Activated naive CD4-positive, alpha-beta T cell treated with anti-CD3 and anti-CD28 coated beads, Interleukin-2, amount 50 U/mL, for 24 hours (primary cell): ENCODE measurements around the gene PRDM16.

Experiments used
- H3K27ac Mint-ChIP-seq: one replicate; pipeline ENCODE4 v1.8.0; 2021; ENCODE audit warnings: mild to moderate bottlenecking, mixed read lengths
- H3K27me3 Mint-ChIP-seq: one replicate; pipeline ENCODE4 v1.8.0; 2021; ENCODE audit warnings: mixed read lengths
- H3K36me3 Mint-ChIP-seq: one replicate; pipeline ENCODE4 v1.8.0; 2021; ENCODE audit warnings: mixed read lengths
- H3K4me1 Mint-ChIP-seq: one replicate; pipeline ENCODE4 v1.8.0; 2021; ENCODE audit warnings: mixed read lengths
- H3K4me3 Mint-ChIP-seq: one replicate; pipeline ENCODE4 v1.8.0; 2021; ENCODE audit warnings: mild to moderate bottlenecking, mixed read lengths
- H3K9me3 Mint-ChIP-seq: one replicate; pipeline ENCODE4 v1.8.0; 2021; ENCODE audit warnings: mixed read lengths

PRDM16 gene

DNA sequence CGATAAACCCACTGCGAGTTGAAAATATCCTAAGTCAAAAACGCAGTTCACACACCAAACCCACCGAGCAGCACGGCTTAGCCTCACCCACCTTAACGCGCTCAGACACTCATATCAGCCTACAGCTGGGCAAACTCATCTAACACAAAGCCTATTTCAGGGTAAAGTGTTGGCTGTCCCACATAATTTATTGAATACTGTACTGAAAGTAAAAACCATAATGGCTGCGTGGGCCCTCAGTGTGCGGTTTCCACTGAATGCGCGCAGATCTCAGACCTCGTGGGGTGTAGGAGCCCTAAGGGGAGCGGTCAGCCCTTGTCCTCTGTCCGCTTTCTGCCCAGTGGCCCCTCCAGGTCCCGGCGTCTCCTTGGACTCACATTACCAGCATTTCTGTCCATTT, 227.8 kb downstream of the PRDM16 start:
- Mint-ChIP-seq H3K4me1 (no peaks in the 10 kb centered on the region), H3K27ac (no peak overlapping the region), H3K9me3 (no peaks in the 10 kb centered on the region), H3K27me3 (no peaks in the 10 kb centered on the region), H3K4me3 (no peak overlapping the region), H3K36me3 (no peaks in the 10 kb centered on the region)

DNA sequence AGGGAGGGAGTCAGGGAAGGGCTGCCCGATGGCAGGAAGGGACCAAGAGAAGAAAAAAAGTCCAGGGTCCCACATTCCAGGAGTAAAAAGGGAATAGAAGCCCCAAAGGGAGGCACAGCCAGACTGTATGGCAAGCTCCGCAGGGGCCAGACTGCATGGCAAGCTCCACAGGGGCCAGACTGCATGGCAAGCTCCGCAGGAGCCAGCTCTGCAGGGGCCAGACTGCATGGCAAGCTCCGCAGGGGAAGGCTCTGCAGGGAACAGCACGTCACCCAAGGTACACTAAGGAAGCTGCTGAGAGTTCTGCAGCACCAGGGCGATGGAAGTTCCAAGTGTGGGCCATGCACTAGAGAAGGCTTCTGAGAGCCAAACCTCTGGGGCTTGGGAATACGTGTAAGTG, 228.8 kb downstream of the PRDM16 start:
- Mint-ChIP-seq H3K4me1 (no peaks in the 10 kb centered on the region), H3K27me3 (no peaks in the 10 kb centered on the region), H3K36me3 (no peaks in the 10 kb centered on the region), H3K4me3 (no peak overlapping the region), H3K27ac (no peak overlapping the region), H3K9me3 (no peaks in the 10 kb centered on the region)

DNA sequence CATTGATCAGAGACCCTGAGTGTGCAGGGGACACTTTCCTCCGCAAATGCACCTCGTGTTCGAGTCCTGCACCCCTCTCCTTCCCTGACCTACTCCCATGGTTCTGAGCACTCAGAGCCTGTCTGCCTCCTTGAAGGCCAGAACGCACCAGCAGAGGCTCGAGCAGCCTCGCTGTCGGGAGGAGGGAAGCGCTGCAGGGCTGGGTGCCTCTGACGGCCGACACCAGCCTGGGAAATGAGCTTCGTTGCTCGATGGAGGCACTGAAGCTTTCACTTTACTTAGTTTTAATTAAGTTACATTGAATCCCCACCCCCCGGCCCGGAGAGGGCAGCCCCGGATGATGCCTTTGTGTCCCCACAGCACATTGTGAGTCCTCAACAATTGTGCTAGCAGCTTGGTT, 229.2 kb downstream of the PRDM16 start:
- H3K4me1 Mint-ChIP-seq = no peaks in the 10 kb centered on the region

DNA sequence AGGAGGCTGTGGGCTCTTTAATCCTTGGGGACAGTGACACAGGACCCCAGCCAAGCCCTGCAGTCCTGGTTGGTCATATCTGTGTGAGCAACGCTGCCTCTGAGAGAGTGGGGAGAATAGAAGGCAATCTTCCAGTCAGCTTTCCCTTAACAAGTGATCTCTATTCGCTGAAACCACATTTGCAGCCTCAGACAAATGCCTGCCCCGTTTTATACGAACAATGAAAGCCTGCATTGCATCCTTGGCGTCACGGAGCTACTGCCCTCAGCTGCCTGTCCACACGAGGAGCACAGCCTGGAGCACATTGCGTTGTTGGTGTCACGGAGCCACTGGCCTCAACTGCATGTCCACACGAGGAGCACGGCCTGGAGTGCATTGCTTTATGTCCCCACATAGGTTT, 235.2 kb downstream of the PRDM16 start:
- no peak overlapping the region for H3K27ac Mint-ChIP-seq
- no peaks in the 10 kb centered on the region for H3K9me3 Mint-ChIP-seq
- H3K27me3 Mint-ChIP-seq = peaks cover under 1% of the 10 kb centered on the region
- H3K4me3 Mint-ChIP-seq = no peak overlapping the region
- no peaks in the 10 kb centered on the region for H3K36me3 Mint-ChIP-seq
- H3K4me1 Mint-ChIP-seq = no peaks in the 10 kb centered on the region

More for the DNA sequence above, 229.2 kb downstream of the PRDM16 start:
- no peak overlapping the region for H3K27ac Mint-ChIP-seq
- H3K27me3 Mint-ChIP-seq = no peaks in the 10 kb centered on the region
- H3K9me3 Mint-ChIP-seq = no peaks in the 10 kb centered on the region
- H3K4me3 Mint-ChIP-seq = no peak overlapping the region
- no peaks in the 10 kb centered on the region for H3K36me3 Mint-ChIP-seq

DNA sequence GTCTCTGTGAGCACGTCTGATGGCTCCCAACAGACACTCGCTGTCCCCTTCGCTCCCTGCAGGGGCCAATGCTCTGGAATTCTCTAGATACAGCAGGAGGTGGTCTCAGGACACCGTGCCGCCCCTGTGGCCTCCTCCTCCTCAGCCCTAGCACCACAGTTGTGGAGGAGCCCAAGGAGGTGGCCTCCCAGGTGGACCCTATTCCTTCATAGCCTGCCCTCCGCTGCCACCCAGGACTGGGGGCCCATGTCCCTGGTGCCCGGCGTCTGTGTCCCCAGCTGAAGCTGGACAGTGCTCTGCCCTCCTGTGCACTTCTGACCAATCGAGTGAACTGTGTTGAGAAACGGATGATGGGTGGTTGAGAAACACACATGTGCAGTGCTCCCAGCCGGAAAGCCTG, 235.7 kb downstream of the PRDM16 start:
- H3K4me1 Mint-ChIP-seq = no peaks in the 10 kb centered on the region
- H3K27ac Mint-ChIP-seq = no peak overlapping the region
- H3K9me3 Mint-ChIP-seq = no peaks in the 10 kb centered on the region
- peaks cover 1% of the 10 kb centered on the region for H3K27me3 Mint-ChIP-seq
- no peaks in the 10 kb centered on the region for H3K36me3 Mint-ChIP-seq
- no peak overlapping the region for H3K4me3 Mint-ChIP-seq

DNA sequence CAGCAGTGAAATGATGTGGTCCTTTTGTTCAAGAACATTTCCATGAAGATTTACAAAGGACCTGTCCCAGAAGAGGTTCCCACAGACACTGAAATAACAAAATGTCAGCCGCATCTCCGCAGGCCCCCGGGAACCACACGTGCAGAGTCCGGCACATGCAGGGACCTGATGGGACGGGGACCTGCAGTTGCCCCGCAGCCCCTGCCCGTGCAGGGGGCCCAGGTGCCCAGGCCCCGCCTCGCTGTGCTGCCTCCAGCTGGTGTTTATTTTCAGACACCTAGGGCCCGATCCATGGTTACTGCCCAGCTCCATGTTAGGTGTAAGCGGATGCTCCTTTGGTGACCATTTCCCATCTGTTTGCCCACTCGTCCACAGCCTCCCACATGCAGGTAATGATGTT, 236.2 kb downstream of the PRDM16 start:
- Mint-ChIP-seq H3K27me3 (peaks cover 1% of the 10 kb centered on the region), H3K9me3 (no peaks in the 10 kb centered on the region), H3K4me3 (no peak overlapping the region), H3K27ac (no peak overlapping the region), H3K4me1 (no peaks in the 10 kb centered on the region), H3K36me3 (no peaks in the 10 kb centered on the region)

DNA sequence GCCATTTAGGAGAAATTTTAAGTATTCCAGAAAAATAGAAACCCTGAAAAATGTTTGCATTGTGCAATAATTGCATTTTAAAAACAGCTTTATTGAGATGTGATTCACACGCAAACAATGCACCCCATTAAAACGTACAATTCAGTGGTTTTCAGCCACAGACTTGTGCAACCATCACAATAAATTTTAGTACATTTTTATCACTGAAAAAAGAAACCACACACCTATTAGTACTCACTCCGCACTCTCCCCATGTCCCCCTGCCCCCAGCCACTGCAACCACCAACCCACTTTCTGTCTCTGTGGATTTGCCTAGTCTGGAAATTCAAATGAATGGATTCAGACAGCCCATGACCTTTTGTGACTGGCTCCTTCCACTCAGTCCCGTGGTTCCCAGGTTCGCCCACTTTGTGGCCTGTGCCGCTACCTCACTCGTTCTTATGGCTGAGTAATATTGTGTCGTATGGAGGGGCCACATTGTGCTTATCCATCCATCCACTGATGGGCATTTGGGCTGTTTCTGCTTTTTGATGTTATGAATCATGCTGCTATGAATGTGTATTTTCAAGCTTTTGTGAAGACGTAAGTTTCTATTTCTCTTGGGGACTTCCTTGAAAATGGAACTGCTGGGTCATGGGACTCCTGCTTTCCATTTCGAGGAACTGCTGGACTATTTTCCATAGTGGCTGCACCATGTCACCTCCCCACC, 237.7 kb downstream of the PRDM16 start:
- Mint-ChIP-seq H3K4me3 (no peak overlapping the region), H3K36me3 (no peaks in the 10 kb centered on the region), H3K27ac (no peak overlapping the region), H3K4me1 (no peaks in the 10 kb centered on the region), H3K27me3 (peaks cover 4% of the 10 kb centered on the region), H3K9me3 (no peaks in the 10 kb centered on the region)

DNA sequence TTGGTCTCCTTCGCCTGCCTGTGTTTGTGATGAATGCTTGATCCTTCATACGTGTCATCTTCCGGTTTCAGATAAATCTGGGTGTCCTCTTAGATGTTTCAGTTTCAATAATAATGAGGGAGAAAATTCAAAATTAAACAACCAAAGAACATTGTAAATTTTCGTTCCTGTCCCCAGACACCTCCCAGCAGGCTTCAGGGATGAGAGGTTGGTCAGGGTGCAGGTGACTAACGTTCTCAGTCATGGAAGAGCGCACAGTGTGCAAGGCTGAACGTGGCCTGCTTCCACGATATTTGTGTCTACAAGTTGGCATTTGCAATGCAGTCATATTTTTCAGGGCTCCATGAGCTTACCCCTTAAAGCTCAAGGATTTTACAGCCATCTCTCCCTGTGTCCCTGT, 238.4 kb downstream of the PRDM16 start:
- Mint-ChIP-seq H3K4me1 (no peaks in the 10 kb centered on the region), H3K4me3 (no peak overlapping the region), H3K27ac (no peak overlapping the region), H3K27me3 (peaks cover 4% of the 10 kb centered on the region), H3K36me3 (no peaks in the 10 kb centered on the region), H3K9me3 (no peaks in the 10 kb centered on the region)

DNA sequence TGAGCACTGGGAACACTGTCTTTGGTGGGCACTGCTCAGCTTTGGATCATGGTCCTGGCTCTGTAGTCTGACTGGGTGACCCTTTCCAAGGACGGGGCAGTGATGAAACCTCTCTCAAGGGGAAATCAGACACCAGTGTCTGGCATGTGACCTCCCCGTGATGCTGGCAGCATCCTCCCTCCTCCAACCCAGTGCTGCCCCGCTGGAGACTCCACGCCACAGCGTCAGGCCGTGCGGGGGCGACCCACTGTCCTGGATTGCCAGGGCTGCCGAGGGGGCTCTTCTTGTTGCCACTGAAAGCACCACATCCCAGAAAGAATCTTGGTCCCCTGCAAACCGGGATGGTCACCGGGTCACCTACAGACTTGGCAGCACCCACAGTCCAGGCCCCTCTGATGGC, 239.1 kb downstream of the PRDM16 start:
- peaks cover 5% of the 10 kb centered on the region for H3K27me3 Mint-ChIP-seq
- H3K4me3 Mint-ChIP-seq = no peak overlapping the region
- no peaks in the 10 kb centered on the region for H3K36me3 Mint-ChIP-seq
- H3K27ac Mint-ChIP-seq = no peak overlapping the region
- peaks cover 3% of the 10 kb centered on the region for H3K4me1 Mint-ChIP-seq
- H3K9me3 Mint-ChIP-seq = no peaks in the 10 kb centered on the region

DNA sequence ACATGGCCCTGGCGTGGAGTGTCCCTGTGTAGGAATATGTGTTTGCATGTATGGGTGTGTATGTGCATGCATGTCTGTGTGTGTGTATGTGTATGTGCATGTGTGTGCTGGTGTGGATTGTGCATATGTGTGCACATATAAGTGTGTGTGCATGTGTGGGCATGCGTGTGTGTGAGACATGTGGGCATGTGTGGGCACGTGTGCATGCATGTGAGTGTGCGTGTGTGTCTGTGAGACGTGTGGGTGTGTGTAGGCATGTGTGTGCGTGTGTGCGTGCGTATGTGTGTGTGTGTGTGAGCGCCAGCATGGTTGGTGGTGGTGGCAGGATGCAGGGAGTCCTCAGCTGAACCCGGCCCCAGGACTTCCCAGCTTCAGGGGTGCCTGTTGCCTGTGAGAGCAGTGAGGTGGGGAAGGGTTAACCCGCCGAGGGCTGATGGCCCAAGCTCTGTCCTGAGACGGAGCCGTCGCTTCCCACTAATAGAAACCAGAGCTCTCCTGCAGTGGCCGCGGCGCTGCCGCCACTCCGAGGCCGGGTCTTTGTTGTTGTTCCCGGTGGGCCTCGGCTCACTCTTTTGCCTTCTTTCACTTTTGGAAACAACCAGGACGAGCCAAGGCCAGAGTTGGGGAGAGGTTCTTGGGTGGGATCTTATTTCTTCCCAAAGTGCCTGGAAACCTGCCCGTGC, 241.9 kb downstream of the PRDM16 start:
- no peaks in the 10 kb centered on the region for H3K36me3 Mint-ChIP-seq
- H3K4me1 Mint-ChIP-seq = peaks cover 3% of the 10 kb centered on the region
- H3K27ac Mint-ChIP-seq = no peak overlapping the region
- H3K9me3 Mint-ChIP-seq = no peaks in the 10 kb centered on the region
- peaks cover 5% of the 10 kb centered on the region for H3K27me3 Mint-ChIP-seq
- no peak overlapping the region for H3K4me3 Mint-ChIP-seq

DNA sequence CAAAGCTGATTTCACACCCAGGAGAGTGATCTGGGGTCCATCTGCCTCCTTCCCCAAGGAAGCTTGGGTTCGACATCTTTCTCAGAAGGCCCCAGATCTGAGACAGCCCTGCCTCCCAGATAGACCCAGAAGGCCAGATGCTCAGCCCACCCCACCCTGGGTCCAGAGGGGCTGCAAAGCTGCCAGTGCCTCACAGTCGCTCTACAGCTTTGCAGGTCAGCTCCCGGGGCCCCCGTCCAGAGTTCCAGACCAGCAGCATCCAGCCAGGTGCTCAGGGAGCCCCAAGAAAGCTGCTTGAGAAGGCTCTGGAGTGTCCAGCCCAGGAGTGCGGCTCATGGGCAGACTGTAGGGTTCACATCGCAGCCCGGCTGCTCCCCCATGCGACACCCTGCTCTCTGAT, 242.7 kb downstream of the PRDM16 start:
- Mint-ChIP-seq H3K27me3 (peaks cover 5% of the 10 kb centered on the region), H3K27ac (no peak overlapping the region), H3K4me1 (peaks cover 8% of the 10 kb centered on the region), H3K4me3 (no peak overlapping the region), H3K36me3 (no peaks in the 10 kb centered on the region), H3K9me3 (no peaks in the 10 kb centered on the region)

DNA sequence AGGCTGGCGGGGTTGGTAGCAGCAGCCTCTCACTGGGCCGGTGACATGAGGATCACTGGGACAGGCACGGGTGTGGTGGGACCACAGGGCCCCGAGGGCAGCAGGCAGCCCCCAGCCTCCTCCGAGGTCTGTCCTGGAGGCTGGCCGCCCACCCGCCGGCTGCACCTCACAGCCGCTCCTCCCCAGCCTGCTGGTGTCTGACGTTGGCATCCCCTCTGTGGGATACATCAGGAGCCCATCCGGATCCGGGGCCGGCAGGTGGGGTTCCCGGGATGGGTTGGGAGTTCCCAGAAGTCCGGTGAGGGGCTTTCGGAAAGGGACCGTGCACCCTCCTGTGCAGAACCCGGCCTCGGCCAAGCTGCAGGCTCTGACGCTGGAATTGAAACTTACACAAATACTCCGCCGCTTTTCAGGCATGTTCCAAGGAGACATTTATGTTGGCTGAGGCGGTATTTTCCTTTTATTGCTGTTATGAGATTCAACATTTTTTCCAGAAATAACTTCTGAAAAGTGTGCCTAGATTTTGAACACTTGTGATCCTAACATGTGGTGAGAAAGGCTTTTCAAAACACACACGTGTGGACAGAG, 243.4 kb downstream of the PRDM16 start:
- Mint-ChIP-seq H3K4me1 (peaks cover 11% of the 10 kb centered on the region), H3K27ac (peak overlapping the region; percentile 35), H3K9me3 (no peaks in the 10 kb centered on the region), H3K4me3 (no peak overlapping the region), H3K36me3 (no peaks in the 10 kb centered on the region), H3K27me3 (peaks cover 5% of the 10 kb centered on the region)

DNA sequence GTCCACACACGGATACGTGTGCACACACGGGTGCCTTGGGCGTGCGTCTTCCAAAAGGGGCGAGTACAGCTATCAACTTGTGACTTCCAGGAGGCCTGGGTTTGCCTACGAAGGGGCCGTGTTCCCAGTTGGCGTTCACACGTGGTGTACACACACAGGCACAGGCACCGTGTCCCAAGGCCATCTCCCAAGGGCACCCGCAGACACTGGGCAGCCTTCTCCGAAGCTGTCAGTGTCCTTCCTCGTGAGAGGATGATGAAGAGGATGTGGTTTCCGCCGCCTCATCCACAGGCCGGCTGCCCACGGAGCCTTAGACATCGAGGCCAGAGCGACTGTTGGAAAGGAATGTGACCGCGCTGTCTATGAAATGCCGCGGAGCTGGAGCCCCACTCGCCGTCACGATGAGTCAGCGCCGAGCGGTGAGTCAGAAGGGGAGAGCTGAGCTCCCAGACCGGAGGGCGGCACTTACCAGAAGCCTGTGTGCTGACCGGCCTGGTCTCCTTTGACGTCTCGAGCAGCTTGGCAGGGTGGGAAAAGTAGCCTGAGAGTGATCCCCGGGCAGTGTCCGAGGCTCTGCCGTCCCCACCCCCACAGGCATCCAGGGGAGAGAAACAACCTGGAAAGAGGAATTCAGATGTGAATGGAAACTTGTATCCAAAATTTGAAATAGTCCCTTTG, 244.0 kb downstream of the PRDM16 start:
- H3K9me3 Mint-ChIP-seq = no peaks in the 10 kb centered on the region
- peaks cover 11% of the 10 kb centered on the region for H3K4me1 Mint-ChIP-seq
- peak overlapping the region; percentile 35 for H3K27ac Mint-ChIP-seq
- H3K4me3 Mint-ChIP-seq = no peak overlapping the region
- H3K27me3 Mint-ChIP-seq = peaks cover 5% of the 10 kb centered on the region
- H3K36me3 Mint-ChIP-seq = no peaks in the 10 kb centered on the region

DNA sequence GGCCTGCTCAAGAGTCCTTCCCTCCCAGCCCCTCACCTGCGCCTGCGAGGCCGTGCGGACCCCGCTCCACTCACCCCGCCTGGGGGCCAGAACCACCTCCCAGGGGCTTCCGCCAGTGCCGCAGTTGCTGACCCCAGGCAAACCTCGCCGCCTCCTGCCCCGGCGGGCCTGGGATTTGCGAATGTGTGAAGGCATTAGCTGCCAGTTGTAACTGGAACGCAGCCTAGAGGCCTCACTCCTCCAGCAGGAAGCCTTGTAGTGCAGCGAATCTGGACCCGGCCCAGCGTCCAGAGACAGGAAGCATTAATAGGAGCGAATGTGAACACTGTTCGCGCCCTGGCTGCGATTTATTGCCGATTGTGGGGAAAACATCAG, 244.6 kb downstream of the PRDM16 start:
- Mint-ChIP-seq H3K36me3 (no peaks in the 10 kb centered on the region), H3K4me3 (no peak overlapping the region), H3K4me1 (peaks cover 11% of the 10 kb centered on the region), H3K27ac (no peak overlapping the region), H3K27me3 (peaks cover 5% of the 10 kb centered on the region), H3K9me3 (no peaks in the 10 kb centered on the region)

DNA sequence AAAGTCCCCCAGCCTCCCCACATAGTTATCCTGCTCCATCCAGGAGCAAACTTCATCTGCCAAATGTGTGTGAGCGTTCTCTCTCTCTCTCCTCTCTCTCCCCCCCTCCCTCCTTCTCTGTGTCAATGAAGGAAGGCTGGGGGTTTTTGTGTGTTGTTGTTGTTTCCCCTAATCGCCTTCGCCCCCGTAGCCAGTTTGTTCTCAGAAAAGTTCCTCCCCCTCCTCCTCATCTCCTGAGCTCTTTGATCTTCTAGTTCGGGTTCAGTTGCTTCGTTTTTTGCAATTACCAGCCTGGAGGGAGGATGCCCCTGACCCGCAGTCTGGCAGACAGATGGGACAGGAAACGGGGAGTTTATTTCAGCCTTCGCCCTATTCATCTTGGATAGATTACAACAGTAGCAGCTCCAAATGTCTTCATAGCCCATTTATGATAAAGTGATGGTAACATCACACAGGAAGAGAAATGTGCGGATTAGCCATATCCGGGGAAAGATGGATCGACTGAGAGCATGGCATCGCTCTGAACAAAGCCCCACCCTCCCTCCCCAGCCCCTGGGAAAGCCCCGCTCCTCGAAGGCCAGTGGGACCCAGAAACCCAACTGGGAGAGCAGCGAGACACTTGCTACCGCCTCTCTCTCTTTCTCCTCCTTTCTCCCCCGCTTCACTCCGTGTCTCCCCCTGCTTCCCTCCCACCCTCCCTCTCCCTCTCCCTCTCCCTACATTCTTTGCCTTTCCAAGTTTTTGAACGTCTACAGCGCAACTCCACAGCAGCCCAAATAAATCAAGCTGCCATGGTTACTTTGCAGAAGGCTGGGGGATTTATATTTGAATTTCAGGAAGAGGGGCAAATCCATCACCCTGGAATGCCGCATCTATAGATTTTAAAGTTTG, 245.7 kb downstream of the PRDM16 start:
- H3K27ac Mint-ChIP-seq = peak overlapping the region; percentile 30
- no peaks in the 10 kb centered on the region for H3K9me3 Mint-ChIP-seq
- no peaks in the 10 kb centered on the region for H3K36me3 Mint-ChIP-seq
- no peak overlapping the region for H3K4me3 Mint-ChIP-seq
- peaks cover 4% of the 10 kb centered on the region for H3K27me3 Mint-ChIP-seq
- peaks cover 11% of the 10 kb centered on the region for H3K4me1 Mint-ChIP-seq
